ENCODE results near the gene CIB1.

DNA sequence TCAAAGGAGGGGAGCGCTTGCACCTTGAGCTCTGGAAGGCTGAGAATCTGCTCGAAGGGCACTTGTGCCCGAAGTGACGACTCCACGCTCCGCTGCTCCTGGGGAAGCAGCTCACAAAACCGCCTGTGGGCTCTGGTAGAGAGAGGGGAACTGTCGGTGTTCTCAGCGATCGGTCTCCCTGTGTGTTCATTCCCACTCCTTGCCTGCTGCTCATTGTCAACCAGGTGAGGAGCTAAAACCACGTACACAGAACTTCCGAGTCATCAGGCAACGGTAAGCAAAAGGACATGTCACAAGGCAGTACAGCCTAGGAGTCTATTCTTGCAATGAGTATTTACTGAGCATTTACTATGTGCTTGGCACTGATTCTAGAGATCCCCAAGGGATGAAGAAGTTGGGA lies 1.5 kb downstream of the CIB1 start:
- TF ChIP-seq POLR2A (IDR thresholded peaks at IDR 0.05; ENCODE audit: low read depth, low read length) = no peak
- TF ChIP-seq POLR2AphosphoS5 (IDR thresholded peaks at IDR 0.05; ENCODE audit: low read depth, low read length) = no peak
- TF ChIP-seq POU2F2 (IDR thresholded peaks at IDR 0.05; ENCODE audit: low read depth, low read length) = no peak

Data from GM12891 (cell line).